ENCODE results near the gene DUSP10. TPM values are rescaled to one million over a fixed set of nuclear protein-coding genes. Genes with fewer than 3 reads are reported as not detected.

DUSP10 gene
- polyA plus RNA-seq, 3 donors = 10.4 to 41.1 (median 12.7) TPM

GRCh38 chr1:221672239-221672645 lies 69.6 kb downstream of the DUSP10 start:
- no peak overlapping the region for H3K4me3 Mint-ChIP-seq
- no peak overlapping the region for H3K4me2 ChIP-seq (replicated peaks; ENCODE audit: extremely low read depth, low read length, poor library complexity, severe bottlenecking)
- no peak overlapping the region for H3K27ac Mint-ChIP-seq
- no peak overlapping the region for H3K27ac ChIP-seq (ENCODE audit: low read depth in 1 of 2, low read length in 2 of 2)
- no peak for DNase-seq
- no peak overlapping the region for H2AFZ ChIP-seq (ENCODE audit: insufficient read depth, low read depth, low read length, poor library complexity, severe bottlenecking)
- peaks cover 8% of the 10 kb centered on the region for H3K4me1 Mint-ChIP-seq
- H3K4me1 ChIP-seq (ENCODE audit: control insufficient read depth in 1 of 2, insufficient read depth in 2 of 2, low read length in 2 of 2) = peaks cover 7 to 9% of the 10 kb centered on the region in 2 donors
- H3K9me3 ChIP-seq (replicated peaks in 1 of 2; ENCODE audit: control insufficient read depth in 1 of 2, insufficient read depth in 1 of 2, low read length in 2 of 2) = no peaks in the 10 kb centered on the region
- H3K27me3 Mint-ChIP-seq (ENCODE audit: low read depth in 3 of 3) = peaks cover 0 to 1% (median 0%) of the 10 kb centered on the region in 3 donors
- no peak overlapping the region for H3K4me3 ChIP-seq (replicated peaks in 1 of 3; ENCODE audit: low read depth in 2 of 3, low read length in 3 of 3)
- no peaks in the 10 kb centered on the region for H3K79me2 ChIP-seq (ENCODE audit: insufficient read depth, low read length)
- no peak overlapping the region for H3K9ac ChIP-seq (ENCODE audit: insufficient read depth, low read length, poor library complexity, severe bottlenecking)
- no peaks in the 10 kb centered on the region for H4K20me1 ChIP-seq (ENCODE audit: insufficient read depth, low read length)
- H3K27me3 ChIP-seq (ENCODE audit: control insufficient read depth in 2 of 2, insufficient read depth in 2 of 2, low read length in 2 of 2) = no peaks in the 10 kb centered on the region
- WGBS (ENCODE audit: insufficient coverage) = 63% methylated on average over 1 of the region's 2 CpGs
- H3K9me3 Mint-ChIP-seq = no peaks in the 10 kb centered on the region
- TF ChIP-seq, protein P1, sequence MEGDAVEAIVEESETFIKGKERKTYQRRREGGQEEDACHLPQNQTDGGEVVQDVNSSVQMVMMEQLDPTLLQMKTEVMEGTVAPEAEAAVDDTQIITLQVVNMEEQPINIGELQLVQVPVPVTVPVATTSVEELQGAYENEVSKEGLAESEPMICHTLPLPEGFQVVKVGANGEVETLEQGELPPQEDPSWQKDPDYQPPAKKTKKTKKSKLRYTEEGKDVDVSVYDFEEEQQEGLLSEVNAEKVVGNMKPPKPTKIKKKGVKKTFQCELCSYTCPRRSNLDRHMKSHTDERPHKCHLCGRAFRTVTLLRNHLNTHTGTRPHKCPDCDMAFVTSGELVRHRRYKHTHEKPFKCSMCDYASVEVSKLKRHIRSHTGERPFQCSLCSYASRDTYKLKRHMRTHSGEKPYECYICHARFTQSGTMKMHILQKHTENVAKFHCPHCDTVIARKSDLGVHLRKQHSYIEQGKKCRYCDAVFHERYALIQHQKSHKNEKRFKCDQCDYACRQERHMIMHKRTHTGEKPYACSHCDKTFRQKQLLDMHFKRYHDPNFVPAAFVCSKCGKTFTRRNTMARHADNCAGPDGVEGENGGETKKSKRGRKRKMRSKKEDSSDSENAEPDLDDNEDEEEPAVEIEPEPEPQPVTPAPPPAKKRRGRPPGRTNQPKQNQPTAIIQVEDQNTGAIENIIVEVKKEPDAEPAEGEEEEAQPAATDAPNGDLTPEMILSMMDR (IDR thresholded peaks at IDR 0.05) = no peak
- H3K36me3 ChIP-seq (replicated peaks in 1 of 2; ENCODE audit: control insufficient read depth in 1 of 2, insufficient read depth in 2 of 2, low read length in 2 of 2) = no peaks in the 10 kb centered on the region
- intact Hi-C loops (cut with micrococcal nuclease) = no loop called here
- no peaks in the 10 kb centered on the region for H3K36me3 Mint-ChIP-seq

GRCh38 chr1:221670081-221670480 lies 71.8 kb downstream of the DUSP10 start:
- intact Hi-C loops (cut with micrococcal nuclease) = no loop called here
- TF ChIP-seq, protein P1 (IDR thresholded peaks at IDR 0.05) = no peak
- no CpG with 5 or more reads among the region's 2 CpGs for WGBS (ENCODE audit: insufficient coverage)

More at GRCh38 chr1:221670081-221670480, 71.8 kb downstream of the DUSP10 start:
- Mint-ChIP-seq H3K36me3 (no peaks in the 10 kb centered on the region), H3K27me3 (ENCODE audit: low read depth in 3 of 3) (peaks cover 0 to 1% (median 0%) of the 10 kb centered on the region in 3 donors), H3K9me3 (no peaks in the 10 kb centered on the region), H3K27ac (no peak overlapping the region), H3K4me1 (peaks cover 12% of the 10 kb centered on the region), H3K4me3 (no peak overlapping the region)
- H3K4me2 ChIP-seq (replicated peaks; ENCODE audit: extremely low read depth, low read length, poor library complexity, severe bottlenecking) = no peak overlapping the region
- H3K9me3 ChIP-seq (replicated peaks in 1 of 2; ENCODE audit: control insufficient read depth in 1 of 2, insufficient read depth in 1 of 2, low read length in 2 of 2) = no peaks in the 10 kb centered on the region
- H3K79me2 ChIP-seq (ENCODE audit: insufficient read depth, low read length) = no peaks in the 10 kb centered on the region
- H3K9ac ChIP-seq (ENCODE audit: insufficient read depth, low read length, poor library complexity, severe bottlenecking) = no peak overlapping the region
- no peak overlapping the region for H2AFZ ChIP-seq (ENCODE audit: insufficient read depth, low read depth, low read length, poor library complexity, severe bottlenecking)
- DNase-seq = no peak
- no peaks in the 10 kb centered on the region for H4K20me1 ChIP-seq (ENCODE audit: insufficient read depth, low read length)
- no peak overlapping the region for H3K27ac ChIP-seq (ENCODE audit: low read depth in 1 of 2, low read length in 2 of 2)
- peaks cover 10 to 11% of the 10 kb centered on the region in 2 donors for H3K4me1 ChIP-seq (ENCODE audit: control insufficient read depth in 1 of 2, insufficient read depth in 2 of 2, low read length in 2 of 2)
- H3K27me3 ChIP-seq (ENCODE audit: control insufficient read depth in 2 of 2, insufficient read depth in 2 of 2, low read length in 2 of 2) = no peaks in the 10 kb centered on the region
- H3K4me3 ChIP-seq (replicated peaks in 1 of 3; ENCODE audit: low read depth in 2 of 3, low read length in 3 of 3) = no peak overlapping the region
- no peaks in the 10 kb centered on the region for H3K36me3 ChIP-seq (replicated peaks in 1 of 2; ENCODE audit: control insufficient read depth in 1 of 2, insufficient read depth in 2 of 2, low read length in 2 of 2)
